GM12878 (cell line): Measurements from ENCODE around the gene B4GALNT2. TPM values are rescaled to one million over a fixed set of nuclear protein-coding genes. Genes with fewer than 3 reads are reported as not detected.
A peak's percentile ranks its signal among the peaks of the same experiment; 100 is the strongest.

Source experiments
- ATAC-seq: fragments of 200-7000 bp; cut with Tn5 transposase; 3 replicates; pipeline ENCODE4 v1.9.1; 2020; ENCODE audit warnings: mild to moderate bottlenecking, moderate library complexity
- BruUV-seq: library from RNA; stranded (reverse); fragments of 400-500 nt; replicated peaks from 2 replicates; lab custom pipeline; 2021; lab: Mats Ljungman, UMichigan
- CTCF ChIA-PET: fragments of 300-600 bp; sonication (Branson Sonifier 250); formaldehyde crosslinking; extraction: SDS; loops from one replicate; lab custom pipeline; 2021; ENCODE audit warnings: inconsistent platforms; lab: Yijun Ruan, JAX
- POLR2A ChIA-PET: fragments of 350-600 bp; formaldehyde crosslinking; extraction: SDS; loops from one replicate; lab custom pipeline; 2021; ENCODE audit warnings: inconsistent platforms; lab: Charles Lee
- RAD21 ChIA-PET: fragments of 300-600 bp; sonication (Branson Sonifier 250); formaldehyde crosslinking; loops from one replicate; lab custom pipeline; 2023; ENCODE audit warnings: antibody characterized with exemption; ENCODE audit not compliant: unreplicated experiment; lab: Charles Lee
- SMC1A ChIA-PET: fragments of 300-600 bp; sonication (Branson Sonifier 250); formaldehyde crosslinking; loops from one replicate; lab custom pipeline; 2023; ENCODE audit not compliant: unreplicated experiment, uncharacterized antibody; lab: Charles Lee
- DNase-seq: peaks from one replicate; pipeline ENCODE4 v3.0.0-alpha.2; 2011; ENCODE audit warnings: low read depth, low spot score
- FAIRE-seq: peaks from 3 replicates; lab custom pipeline; 2011; peaks lifted over from hg19 to GRCh38; lab: Jason Lieb, UNC
- H2AFZ ChIP-seq: 2 replicates; pipeline ENCODE4 v1.6.0; 2011; ENCODE audit warnings: low read depth, low read length, control low read depth; ENCODE audit not compliant: control insufficient read depth
- H3K27ac ChIP-seq: 2 replicates; pipeline ENCODE4 v1.5.1; 2011; ENCODE audit warnings: control low read depth; ENCODE audit not compliant: control insufficient read depth, insufficient read depth
- H3K27me3 ChIP-seq, 2 experiments: replicated peaks in 1 of 2; 2 replicates each; pipeline versions ENCODE4 v1.6.0 to v1.6.1; 2011; ENCODE audit warnings: low read length in 1 of 2; ENCODE audit not compliant: control insufficient read depth in 2 of 2, insufficient read depth in 2 of 2
- H3K36me3 ChIP-seq, 2 experiments: 2 replicates each; pipeline ENCODE4 v1.5.1; 2011; ENCODE audit warnings: low read length in 1 of 2; ENCODE audit not compliant: control insufficient read depth in 2 of 2, insufficient read depth in 2 of 2
- H3K4me1 ChIP-seq: 2 replicates; pipeline ENCODE4 v1.6.1; 2011; ENCODE audit warnings: mild to moderate bottlenecking, low read length, moderate library complexity, mixed read lengths; ENCODE audit not compliant: control insufficient read depth, insufficient read depth
- H3K4me2 ChIP-seq: 2 replicates; pipeline ENCODE4 v1.6.0; 2011; ENCODE audit warnings: control low read depth; ENCODE audit not compliant: control insufficient read depth, insufficient read depth
- H3K4me3 ChIP-seq: fragments of 200-600 bp; sonication (generic); 2 replicates; pipeline ENCODE4 v1.5.1; 2016
- H3K79me2 ChIP-seq: 2 replicates; pipeline ENCODE4 v1.6.0; 2011; ENCODE audit warnings: low read length; ENCODE audit not compliant: control insufficient read depth, insufficient read depth
- H3K9ac ChIP-seq: 2 replicates; pipeline ENCODE4 v1.8.0; 2011; ENCODE audit warnings: low read length, control low read depth, mixed read lengths; ENCODE audit not compliant: control insufficient read depth, insufficient read depth
- H3K9me3 ChIP-seq: replicated peaks from 3 replicates; pipeline ENCODE4 v1.5.1; 2011; ENCODE audit warnings: mild to moderate bottlenecking, low read length; ENCODE audit not compliant: control insufficient read depth, insufficient read depth
- H4K20me1 ChIP-seq: 2 replicates; pipeline ENCODE4 v1.6.0; 2011; ENCODE audit not compliant: control insufficient read depth, insufficient read depth
- DPF2 ChIP-seq: fragments of 450-650 bp; IDR thresholded peaks from 2 replicates; pipeline ENCODE4 v1.6.1; 2017; ENCODE audit warnings: mild to moderate bottlenecking
- MLLT1 ChIP-seq: fragments of 450-650 bp; IDR thresholded peaks from 2 replicates; pipeline ENCODE4 v1.6.1; 2016; ENCODE audit warnings: mild to moderate bottlenecking
- SUZ12 ChIP-seq: fragments of 200-600 bp; sonication (generic); IDR thresholded peaks from one replicate; pipeline ENCODE4 v1.6.1; 2018; ENCODE audit warnings: antibody characterized with exemption, mild to moderate bottlenecking; ENCODE audit not compliant: unreplicated experiment
- ZNF687 ChIP-seq: fragments of 450-650 bp; IDR thresholded peaks from 2 replicates; pipeline ENCODE4 v1.6.1; 2017; ENCODE audit warnings: mild to moderate bottlenecking, moderate library complexity
- WGBS: methylation state at CpG from one replicate; pipeline ENCODE4 v1.1.6; 2016; ENCODE audit warnings: low lambda C conversion rate; ENCODE audit not compliant: insufficient replicate concordance, insufficient coverage; ENCODE audit errors: missing lambda C conversion rate; 5-methylcytosine and 5-hydroxymethylcytosine counted together
- in situ Hi-C: fragments of 300-500 bp; cut with MboI; formaldehyde crosslinking; loops from 9 replicates; pipeline ENCODE4 v1.14.3; 2018; ENCODE audit warnings: mixed read lengths
- intact Hi-C: fragments of 100-400 bp; cut with micrococcal nuclease; formaldehyde crosslinking; loops from one replicate; pipeline ENCODE4 v1.14.2; 2022; ENCODE audit not compliant: unreplicated experiment
- polyA plus RNA-seq, 11 experiments: library from polyadenylated mRNA; depleted of rRNA in 4 of 11; unstranded in 6 of 11; stranded (reverse) in 5 of 11; fragments of >200 nt; fragmentation: Nextera tagmentation in 4 of 11; fragmentation: Illumina TruSeq in 1 of 11; extraction: Ambion mirVana in 4 of 11; extraction: Trizol in 1 of 11; gene quantifications; 1 replicate in 1 of 11; 2 replicates in 10 of 11; pipeline versions ENCODE4 v1.2.1 to v1.2.3, GENCODE V29; 2011 to 2016; ENCODE audit warnings: inconsistent platforms in 2 of 11, missing spikeins in 2 of 11, low read depth in 1 of 11
- total RNA-seq, 4 experiments: library from RNA; depleted of rRNA in 3 of 4; stranded (reverse); fragments of >200 nt in 3 of 4; fragmentation: Illumina TruSeq in 1 of 4; extraction: Trizol in 1 of 4; gene quantifications; 2 replicates each; pipeline versions ENCODE4 v1.2.1 to v1.2.3, GENCODE V29; 2013 to 2021
- TF ChIP-seq, protein P1 (sequence below): IDR thresholded peaks from 2 replicates; pipeline ENCODE4 v1.6.1; 2011; ENCODE audit warnings: borderline replicate concordance, low read depth, mild to moderate bottlenecking, moderate library complexity, low read length; ENCODE audit not compliant: insufficient read depth, poor library complexity, severe bottlenecking
- TF ChIP-seq, protein P2 (sequence below): IDR thresholded peaks from 2 replicates; pipeline ENCODE4 v1.6.1; 2012; ENCODE audit warnings: low read depth, low read length, improper control_type of control experiment

B4GALNT2 gene
- total and polyA plus RNA-seq, 10 of the 15 experiments (the other 5 are each of a cell fraction or from before 2014, with no cell fraction given): not detected

DNA sequence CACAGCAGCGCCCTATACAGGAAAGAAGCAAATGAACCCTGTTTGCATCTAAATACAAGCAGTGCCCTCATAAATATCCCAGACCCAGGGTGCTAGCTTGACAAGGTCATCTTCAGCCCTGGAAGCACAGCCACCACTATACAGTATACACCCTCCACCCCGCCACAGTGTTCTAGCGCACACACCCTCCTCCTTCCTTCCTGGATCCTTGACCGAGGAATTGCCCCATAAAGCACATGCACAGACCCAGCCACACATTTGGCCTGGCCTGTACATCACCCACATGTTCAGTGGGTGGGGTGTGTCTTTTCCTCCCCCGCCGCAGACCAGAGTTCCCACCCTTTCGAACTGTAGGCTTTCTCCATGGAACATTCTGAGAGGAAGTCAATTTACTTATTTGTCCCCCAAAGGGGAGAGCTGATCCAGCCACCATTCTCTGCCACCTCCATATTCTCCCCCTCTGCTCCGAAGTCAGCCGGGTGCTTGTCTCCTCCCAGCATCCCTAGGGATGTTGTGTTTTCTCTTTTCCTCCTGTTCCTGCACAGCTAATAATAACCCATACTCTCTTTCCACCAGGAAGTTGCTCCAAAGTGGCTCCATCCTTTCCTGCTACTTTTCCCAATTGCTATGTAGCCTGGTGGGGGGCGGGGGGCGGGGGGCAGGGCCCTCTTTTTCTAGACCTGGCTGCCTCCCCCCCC lies 84.5 kb downstream of the B4GALNT2 start (continued):
- TF ChIP-seq ZNF687: peak; percentile 25; the same call in 1 of the 2 replicates
- no peak for TF ChIP-seq SUZ12

GRCh38 chr17:49217651-49218413 lies 85.3 kb downstream of the B4GALNT2 start:
- no TSS peak for BruUV-seq
- Histone ChIP-seq H3K36me3 (peaks cover 11 to 26% of the 10 kb centered on the region in 2 experiments), H2AFZ (no peak overlapping the region), H3K4me1 (peaks cover 64% of the 10 kb centered on the region), H3K9me3 (no peaks in the 10 kb centered on the region), H3K4me2 (peak overlapping the region; percentile 56), H3K4me3 (no peak overlapping the region; the same call in 1 of the 2 replicates), H3K79me2 (peaks cover 47% of the 10 kb centered on the region), H3K9ac (peak overlapping the region; percentile 49), H4K20me1 (0 out of 2 replicates have a peak, but pooled peaks cover 5% of the 10 kb centered on the region), H3K27ac (peak overlapping the region; percentile 77), H3K27me3 (no peaks in the 10 kb centered on the region)
- ChIA-PET POLR2A (interaction anchor here (0.9 to 13.2 kb wide), 4 partner anchors 9 to 218 kb away, joined by 3 to 537 read pairs (median 6); no protein-coding TSS in a partner anchor), RAD21 (interaction anchor here (0.7 to 13.4 kb wide), 5 partner anchors 7 to 73 kb away, joined by 3 to 355 read pairs (median 4); partner anchors contain the start of genes ABI3 and GNGT2), SMC1A (interaction anchor here (0.6 to 16.8 kb wide), 5 partner anchors 9 to 1099 kb away, joined by 3 to 354 read pairs (median 6); no protein-coding TSS in a partner anchor), CTCF (interaction anchor here (7.8 to 8.5 kb wide), 2 partner anchors 10 to 25 kb away, joined by 61 to 127 read pairs; no protein-coding TSS in a partner anchor)
- in situ Hi-C loops: no loop called here
- intact Hi-C loops: loop anchor here (1.0 to 5.0 kb wide), 2 partner anchors 26 to 301 kb away; no protein-coding TSS in a partner anchor
- peak; percentile 95 for FAIRE-seq
- 22% methylated on average over 17 of the region's 17 CpGs for WGBS
- peak; percentile 68 for ATAC-seq
- DNase-seq: peak; percentile 93
- TF ChIP-seq, protein P1, sequence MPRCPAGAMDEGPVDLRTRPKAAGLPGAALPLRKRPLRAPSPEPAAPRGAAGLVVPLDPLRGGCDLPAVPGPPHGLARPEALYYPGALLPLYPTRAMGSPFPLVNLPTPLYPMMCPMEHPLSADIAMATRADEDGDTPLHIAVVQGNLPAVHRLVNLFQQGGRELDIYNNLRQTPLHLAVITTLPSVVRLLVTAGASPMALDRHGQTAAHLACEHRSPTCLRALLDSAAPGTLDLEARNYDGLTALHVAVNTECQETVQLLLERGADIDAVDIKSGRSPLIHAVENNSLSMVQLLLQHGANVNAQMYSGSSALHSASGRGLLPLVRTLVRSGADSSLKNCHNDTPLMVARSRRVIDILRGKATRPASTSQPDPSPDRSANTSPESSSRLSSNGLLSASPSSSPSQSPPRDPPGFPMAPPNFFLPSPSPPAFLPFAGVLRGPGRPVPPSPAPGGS: peak; percentile 100
- TF ChIP-seq, protein P2, sequence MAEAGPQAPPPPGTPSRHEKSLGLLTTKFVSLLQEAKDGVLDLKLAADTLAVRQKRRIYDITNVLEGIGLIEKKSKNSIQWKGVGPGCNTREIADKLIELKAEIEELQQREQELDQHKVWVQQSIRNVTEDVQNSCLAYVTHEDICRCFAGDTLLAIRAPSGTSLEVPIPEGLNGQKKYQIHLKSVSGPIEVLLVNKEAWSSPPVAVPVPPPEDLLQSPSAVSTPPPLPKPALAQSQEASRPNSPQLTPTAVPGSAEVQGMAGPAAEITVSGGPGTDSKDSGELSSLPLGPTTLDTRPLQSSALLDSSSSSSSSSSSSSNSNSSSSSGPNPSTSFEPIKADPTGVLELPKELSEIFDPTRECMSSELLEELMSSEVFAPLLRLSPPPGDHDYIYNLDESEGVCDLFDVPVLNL: no peak
- TF ChIP-seq MLLT1 (no peak; the same call in none of the 2 replicates), DPF2 (peak; percentile 79)
